WERI-Rb-1 (cell line): Measurements from ENCODE around the gene SCART1.

Source experiments
- DNase-seq: peaks from one replicate; pipeline ENCODE4 v3.0.0-alpha.2; 2020
- H3K27ac ChIP-seq: fragments of 250-450 bp; sonication (Bioruptor Pico); 2 replicates; pipeline ENCODE4 v1.5.1; 2020; ENCODE audit warnings: mild to moderate bottlenecking, moderate library complexity
- H3K27me3 ChIP-seq: fragments of 250-450 bp; sonication (Bioruptor Pico); 2 replicates; pipeline ENCODE4 v1.5.1; 2021; ENCODE audit warnings: mild to moderate bottlenecking, low read depth, moderate library complexity; ENCODE audit not compliant: insufficient read depth, severe bottlenecking
- H3K36me3 ChIP-seq: fragments of 250-450 bp; sonication (Bioruptor Pico); 2 replicates; pipeline ENCODE4 v1.5.1; 2020; ENCODE audit warnings: mild to moderate bottlenecking, moderate library complexity
- H3K4me3 ChIP-seq: 2 replicates; pipeline ENCODE4 v1.5.1; 2011; ENCODE audit warnings: low read depth, mild to moderate bottlenecking, control low read depth, low read length
- H3K9me3 ChIP-seq: fragments of 250-450 bp; sonication (Bioruptor Pico); 2 replicates; pipeline ENCODE4 v1.5.1; 2021; ENCODE audit warnings: mild to moderate bottlenecking, moderate library complexity; ENCODE audit not compliant: severe bottlenecking
- CTCF ChIP-seq: IDR thresholded peaks from 2 replicates; pipeline ENCODE4 v1.5.1; 2011; ENCODE audit warnings: low read depth, mild to moderate bottlenecking, control low read depth, inconsistent platforms, low read length

The SCART1 gene

GRCh38 chr10:133476641-133476990 lies 22.9 kb downstream of the SCART1 start:
- no peak overlapping the region for H3K27ac ChIP-seq
- H3K9me3 ChIP-seq: no peaks in the 10 kb centered on the region
- no peaks in the 10 kb centered on the region for H3K36me3 ChIP-seq
- no peak overlapping the region for H3K4me3 ChIP-seq
- no peak for TF ChIP-seq CTCF
- DNase-seq: no peak
- no peaks in the 10 kb centered on the region for H3K27me3 ChIP-seq

- Histone ChIP-seq H3K27me3 (no peaks in the 10 kb centered on the region), H3K27ac (no peak overlapping the region), H3K4me3 (no peak overlapping the region), H3K9me3 (peaks cover 17% of the 10 kb centered on the region), H3K36me3 (no peaks in the 10 kb centered on the region)
- no peak for DNase-seq
- no peak for TF ChIP-seq CTCF
Observed at GRCh38 chr10:133481086-133481643, 27.4 kb downstream of the SCART1 start.

GRCh38 chr10:133481657-133482056 lies 27.9 kb downstream of the SCART1 start:
- no peaks in the 10 kb centered on the region for H3K27me3 ChIP-seq
- no peak for TF ChIP-seq CTCF
- DNase-seq: no peak
- no peak overlapping the region for H3K4me3 ChIP-seq
- H3K9me3 ChIP-seq: peaks cover 17% of the 10 kb centered on the region
- H3K36me3 ChIP-seq: no peaks in the 10 kb centered on the region
- H3K27ac ChIP-seq: no peak overlapping the region

- TF ChIP-seq CTCF: no peak
- Histone ChIP-seq H3K27ac (no peak overlapping the region), H3K4me3 (no peak overlapping the region), H3K27me3 (no peaks in the 10 kb centered on the region), H3K9me3 (peaks cover 21% of the 10 kb centered on the region), H3K36me3 (no peaks in the 10 kb centered on the region)
- no peak for DNase-seq
Observed at GRCh38 chr10:133484818-133485217, 31.1 kb downstream of the SCART1 start.

GRCh38 chr10:133487085-133487484 lies 33.3 kb downstream of the SCART1 start:
- no peak for TF ChIP-seq CTCF
- no peak for DNase-seq
- Histone ChIP-seq H3K36me3 (no peaks in the 10 kb centered on the region), H3K27me3 (no peaks in the 10 kb centered on the region), H3K27ac (no peak overlapping the region), H3K4me3 (no peak overlapping the region), H3K9me3 (peaks cover 24% of the 10 kb centered on the region)

GRCh38 chr10:133488354-133488753 lies 34.6 kb downstream of the SCART1 start:
- Histone ChIP-seq H3K4me3 (no peak overlapping the region), H3K9me3 (peaks cover 19% of the 10 kb centered on the region), H3K36me3 (no peaks in the 10 kb centered on the region), H3K27me3 (no peaks in the 10 kb centered on the region), H3K27ac (no peak overlapping the region)
- no peak for DNase-seq
- no peak for TF ChIP-seq CTCF
